GM12891 (cell line): ENCODE results near the gene CPTP.

Experiments used
- POLR2AphosphoS5 ChIP-seq: IDR thresholded peaks from 2 replicates; pipeline ENCODE4 v1.6.1; 2011; ENCODE audit warnings: low read depth, low read length, control low read depth
- SPI1 ChIP-seq: IDR thresholded peaks from 2 replicates; pipeline ENCODE4 v1.6.1; 2011; ENCODE audit warnings: low read depth, low read length, control low read depth

DNA sequence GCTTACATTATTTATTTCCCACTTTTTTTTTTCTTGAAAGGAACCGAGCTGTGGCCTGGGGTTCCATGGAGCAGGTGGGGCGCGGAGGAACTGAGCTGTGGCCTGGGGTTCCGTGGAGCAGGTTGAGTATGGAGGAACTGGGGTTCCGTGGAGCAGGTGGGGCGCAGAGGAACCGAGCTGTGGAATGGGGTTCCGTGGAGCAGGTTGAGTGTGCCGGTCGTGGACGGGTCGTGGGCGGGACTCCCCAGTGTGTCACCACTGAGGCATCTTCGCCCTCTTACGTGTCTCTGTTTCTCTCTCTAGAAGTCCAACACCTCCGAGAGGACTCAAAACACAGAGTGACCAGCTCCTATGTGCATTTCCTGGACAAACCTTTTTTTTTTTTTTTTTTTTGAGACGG, 45.6 kb upstream of the CPTP start:
- TF ChIP-seq POLR2AphosphoS5: no peak
- TF ChIP-seq SPI1: no peak
